Upper lobe of right lung (tissue), 1 donor: Measurements from ENCODE around the gene NMT1. TPM values are rescaled to one million over a fixed set of nuclear protein-coding genes. Genes with fewer than 3 reads are reported as not detected.

Experiments used
- ATAC-seq: fragments of 200-7000 bp; cut with Tn5 transposase; one replicate; pipeline ENCODE4 v1.9.1; 2020; ENCODE audit warnings: mild to moderate bottlenecking, moderate library complexity
- DNase-seq: peaks from one replicate; pipeline ENCODE4 v3.0.0-alpha.2; 2020
- H3K27ac ChIP-seq: fragments of 200-600 bp; one replicate; pipeline ENCODE4 v1.8.0; 2022
- H3K27me3 ChIP-seq: fragments of 200-600 bp; one replicate; pipeline ENCODE4 v1.8.0; 2022; ENCODE audit warnings: mild to moderate bottlenecking
- H3K36me3 ChIP-seq: fragments of 200-600 bp; one replicate; pipeline ENCODE4 v1.8.0; 2022
- H3K4me1 ChIP-seq: fragments of 200-600 bp; one replicate; pipeline ENCODE4 v1.8.0; 2022
- H3K4me3 ChIP-seq: fragments of 200-600 bp; one replicate; pipeline ENCODE4 v1.8.0; 2022; ENCODE audit warnings: mild to moderate bottlenecking
- H3K9me3 ChIP-seq: fragments of 200-600 bp; one replicate; pipeline ENCODE4 v1.8.0; 2022
- intact Hi-C: fragments of 100-400 bp; cut with DNase I; formaldehyde crosslinking; loops from one replicate; pipeline ENCODE4 v1.11.0; 2022
- total RNA-seq: library from RNA; stranded (reverse); fragmentation: NEBNext Ultra II Directional; extraction: Animal tissue kit (Norgen Biotek cat#: 25700); gene quantifications from one replicate; pipeline ENCODE4 v1.2.1, GENCODE V29; 2021
- TF ChIP-seq, protein P1 (sequence below): fragments of 200-600 bp; IDR thresholded peaks from one replicate; pipeline ENCODE4 v1.8.0; 2022; ENCODE audit warnings: antibody characterized with exemption
- donor health status: DM: no; HTN: yes; CAD: no; lungs with severe emphysema.

The NMT1 gene
- total RNA-seq, 1 donor from 2014 or later = 107 TPM

DNA sequence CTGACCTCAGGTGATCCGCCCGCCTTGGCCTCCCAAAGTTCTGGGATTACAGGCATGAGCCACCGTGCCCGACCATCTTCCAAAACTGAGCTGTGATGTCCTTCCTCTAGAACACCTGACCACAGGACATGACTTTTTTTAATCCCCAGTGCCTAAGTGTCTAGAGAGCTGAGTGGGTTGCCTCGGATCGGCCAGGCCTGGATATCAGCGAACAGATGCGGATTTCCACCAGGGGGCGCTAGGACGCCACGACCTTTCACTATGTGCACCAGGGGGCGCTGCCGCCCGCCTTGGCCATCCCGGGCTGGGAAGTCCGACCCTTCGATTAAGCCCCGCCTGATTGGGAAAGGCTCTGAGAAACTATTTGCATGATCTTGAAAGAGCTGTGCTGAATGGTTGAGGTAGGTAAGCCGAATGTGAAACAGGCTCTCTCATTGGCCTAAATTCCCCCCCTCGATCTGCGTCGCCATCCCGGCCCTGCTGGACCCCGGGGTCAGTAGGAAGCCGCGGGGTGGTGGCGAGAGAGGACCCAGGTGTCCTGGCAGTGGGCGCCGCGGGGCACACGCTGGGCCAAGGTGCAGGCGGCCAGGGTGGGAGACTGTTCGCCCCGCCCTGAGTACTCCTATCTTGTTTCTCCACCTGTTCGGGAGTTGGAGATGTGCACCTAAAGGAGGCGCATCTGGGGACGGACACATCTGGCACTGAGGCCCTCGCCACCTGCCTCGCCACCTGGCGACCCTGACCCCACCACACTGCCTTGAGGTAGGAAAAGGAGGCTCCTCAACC, 74.3 kb downstream of the NMT1 start, which contains the start of gene ACBD4:
ACBD4 (plus strand) TSS at position 496 of the 786 bp plus-strand sequence. CDS start 458 bp downstream, outside the sequence.
- DNase-seq (peak; percentile 97), ATAC-seq (peak; percentile 90)
- H3K27ac ChIP-seq = peak within 1 kb of the TSS; percentile 86
- H3K4me3 ChIP-seq = peak within 1 kb of the TSS; percentile 89
- intact Hi-C loops = loop anchor here (5.0 kb wide), 1 partner anchor 62 kb away; no protein-coding TSS in a partner anchor
- no peaks in the 10 kb centered on the region for H3K36me3 ChIP-seq
- H3K27me3 ChIP-seq = no peaks in the 10 kb centered on the region
- no peaks in the 10 kb centered on the region for H3K9me3 ChIP-seq
- peaks cover 21% of the 10 kb centered on the region for H3K4me1 ChIP-seq
- TF ChIP-seq, protein P1, sequence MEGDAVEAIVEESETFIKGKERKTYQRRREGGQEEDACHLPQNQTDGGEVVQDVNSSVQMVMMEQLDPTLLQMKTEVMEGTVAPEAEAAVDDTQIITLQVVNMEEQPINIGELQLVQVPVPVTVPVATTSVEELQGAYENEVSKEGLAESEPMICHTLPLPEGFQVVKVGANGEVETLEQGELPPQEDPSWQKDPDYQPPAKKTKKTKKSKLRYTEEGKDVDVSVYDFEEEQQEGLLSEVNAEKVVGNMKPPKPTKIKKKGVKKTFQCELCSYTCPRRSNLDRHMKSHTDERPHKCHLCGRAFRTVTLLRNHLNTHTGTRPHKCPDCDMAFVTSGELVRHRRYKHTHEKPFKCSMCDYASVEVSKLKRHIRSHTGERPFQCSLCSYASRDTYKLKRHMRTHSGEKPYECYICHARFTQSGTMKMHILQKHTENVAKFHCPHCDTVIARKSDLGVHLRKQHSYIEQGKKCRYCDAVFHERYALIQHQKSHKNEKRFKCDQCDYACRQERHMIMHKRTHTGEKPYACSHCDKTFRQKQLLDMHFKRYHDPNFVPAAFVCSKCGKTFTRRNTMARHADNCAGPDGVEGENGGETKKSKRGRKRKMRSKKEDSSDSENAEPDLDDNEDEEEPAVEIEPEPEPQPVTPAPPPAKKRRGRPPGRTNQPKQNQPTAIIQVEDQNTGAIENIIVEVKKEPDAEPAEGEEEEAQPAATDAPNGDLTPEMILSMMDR = peak; percentile 99

DNA sequence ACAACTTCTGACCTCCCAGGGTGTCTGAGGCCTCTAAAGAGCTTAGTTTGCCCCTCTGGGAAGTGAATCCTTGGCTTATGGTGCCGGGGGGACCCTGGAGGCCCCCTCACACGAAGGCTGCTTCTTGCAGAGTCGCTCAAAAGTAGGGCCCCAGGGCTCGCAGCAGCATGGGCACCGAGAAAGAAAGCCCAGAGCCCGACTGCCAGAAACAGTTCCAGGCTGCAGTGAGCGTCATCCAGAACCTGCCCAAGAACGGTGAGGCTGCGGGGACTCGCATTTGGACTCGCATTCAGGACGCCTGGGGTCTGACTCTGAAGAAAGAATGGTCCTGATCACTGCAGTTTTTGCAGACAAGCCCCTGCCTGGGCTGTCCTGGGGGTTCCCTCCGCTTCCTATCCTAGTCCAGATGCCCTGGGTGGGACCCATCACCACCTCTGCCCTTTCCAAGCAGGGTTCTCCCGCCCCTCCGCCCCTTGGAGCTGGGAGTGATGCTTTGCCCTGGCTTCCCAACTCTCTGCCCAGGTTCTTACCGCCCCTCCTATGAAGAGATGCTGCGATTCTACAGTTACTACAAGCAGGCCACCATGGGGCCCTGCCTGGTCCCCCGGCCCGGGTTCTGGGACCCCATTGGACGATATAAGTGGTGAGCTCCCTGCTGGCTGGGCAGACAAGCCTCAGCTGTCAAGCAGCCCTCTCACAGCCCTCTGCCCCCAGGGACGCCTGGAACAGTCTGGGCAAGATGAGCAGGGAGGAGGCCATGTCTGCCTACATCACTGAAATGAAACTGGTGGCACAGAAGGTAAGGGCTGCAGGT, 75.1 kb downstream of the NMT1 start:
- Histone ChIP-seq H3K9me3 (no peaks in the 10 kb centered on the region), H3K27ac (peak overlapping the region; percentile 86), H3K36me3 (no peaks in the 10 kb centered on the region), H3K27me3 (no peaks in the 10 kb centered on the region), H3K4me3 (peak overlapping the region; percentile 89), H3K4me1 (peaks cover 18% of the 10 kb centered on the region)
- DNase-seq (peak; percentile 66), ATAC-seq (no peak)
- TF ChIP-seq, protein P1 = no peak
- intact Hi-C loops = loop anchor here (5.0 kb wide), 1 partner anchor 61 kb away; no protein-coding TSS in a partner anchor

DNA sequence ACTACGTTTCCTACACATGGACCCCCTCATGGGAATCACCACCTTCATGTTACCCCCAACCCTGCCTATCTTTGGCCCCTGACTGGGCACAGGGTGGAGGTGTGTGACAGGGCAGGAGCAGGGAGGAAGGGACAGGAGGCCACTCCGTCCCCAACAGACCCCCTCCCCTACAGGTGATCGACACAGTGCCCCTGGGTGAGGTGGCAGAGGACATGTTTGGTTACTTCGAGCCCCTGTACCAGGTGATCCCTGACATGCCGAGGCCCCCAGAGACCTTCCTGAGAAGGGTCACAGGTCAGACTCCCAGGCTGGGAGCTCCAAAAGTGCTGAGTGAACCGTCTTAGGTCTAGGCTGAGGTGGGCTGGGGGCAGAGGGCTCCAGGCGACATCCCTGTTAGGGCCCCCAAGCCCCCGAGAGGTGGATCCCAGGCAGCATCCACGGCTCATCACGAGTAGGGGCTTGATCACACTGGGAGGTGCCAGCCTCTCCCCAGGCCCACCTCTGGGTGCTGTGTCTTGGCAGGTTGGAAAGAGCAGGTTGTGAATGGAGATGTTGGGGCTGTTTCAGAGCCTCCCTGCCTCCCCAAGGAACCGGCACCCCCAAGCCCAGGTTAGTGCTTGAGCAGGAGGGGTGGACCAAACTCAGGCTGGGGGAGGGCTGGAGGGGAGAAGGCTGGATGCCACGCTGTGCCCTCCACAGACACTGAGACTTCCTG, 75.9 kb downstream of the NMT1 start:
- H3K36me3 ChIP-seq = no peaks in the 10 kb centered on the region
- TF ChIP-seq, protein P1 = no peak
- ATAC-seq (no peak), DNase-seq (no peak)
- H3K27ac ChIP-seq = no peak overlapping the region
- H3K4me1 ChIP-seq = peaks cover 9% of the 10 kb centered on the region
- no peak overlapping the region for H3K4me3 ChIP-seq
- H3K27me3 ChIP-seq = no peaks in the 10 kb centered on the region
- H3K9me3 ChIP-seq = no peaks in the 10 kb centered on the region
- intact Hi-C loops = loop anchor here (5.0 kb wide), 1 partner anchor 60 kb away; no protein-coding TSS in a partner anchor

DNA sequence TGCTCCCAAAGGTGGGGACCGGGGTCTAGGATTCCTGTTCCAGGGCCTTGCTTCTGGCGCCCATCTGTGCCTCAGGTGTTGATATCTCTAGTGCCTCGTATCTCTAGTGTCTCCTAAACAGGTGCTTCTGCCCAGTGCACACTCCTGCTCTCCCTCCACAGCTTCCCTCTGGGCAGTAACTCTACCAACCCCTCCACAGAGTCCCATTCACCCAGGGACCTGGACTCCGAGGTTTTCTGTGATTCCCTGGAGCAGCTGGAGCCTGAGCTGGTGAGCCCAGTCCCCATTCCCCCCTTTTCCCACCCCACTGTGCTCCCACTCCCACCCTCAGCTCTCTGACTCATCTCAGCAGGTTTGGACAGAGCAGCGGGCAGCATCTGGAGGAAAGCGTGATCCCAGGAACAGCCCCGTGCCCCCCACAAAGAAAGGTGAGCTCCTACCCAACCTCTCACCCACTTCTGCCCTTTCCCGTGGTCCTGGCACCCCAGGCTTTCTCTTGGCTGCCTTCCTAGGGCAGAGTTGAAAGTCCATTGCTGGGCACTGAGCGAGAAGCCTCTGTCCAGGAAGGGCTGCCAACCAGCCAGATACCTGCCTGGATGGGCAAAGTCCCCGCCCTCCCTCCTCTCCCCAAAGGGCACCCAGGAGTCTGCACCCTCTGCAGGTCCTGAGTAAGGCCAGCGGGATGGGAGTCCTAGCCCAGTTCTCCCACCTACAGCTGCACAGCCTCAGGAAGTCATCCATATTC, 76.6 kb downstream of the NMT1 start:
- intact Hi-C loops = loop anchor here (5.0 kb wide), 1 partner anchor 60 kb away; no protein-coding TSS in a partner anchor
- Histone ChIP-seq H3K4me1 (peaks cover 9% of the 10 kb centered on the region), H3K4me3 (no peak overlapping the region), H3K9me3 (no peaks in the 10 kb centered on the region), H3K36me3 (no peaks in the 10 kb centered on the region), H3K27ac (no peak overlapping the region), H3K27me3 (no peaks in the 10 kb centered on the region)
- DNase-seq = no peak
- no peak for ATAC-seq
- TF ChIP-seq, protein P1 = no peak
